Prostate gland (tissue), 2 donors: Measurements from ENCODE around the gene CD300E. TPM values are rescaled to one million over a fixed set of nuclear protein-coding genes. Genes with fewer than 3 reads are reported as not detected.
"Not testable (repeated sequence)": the region's sequence is repeated elsewhere in the genome, so short reads cannot be mapped to it uniquely, and the experiment has no call there.

Experiments
- DNase-seq: peaks from one replicate; pipeline ENCODE4 v3.0.0-alpha.2; 2019; ENCODE audit warnings: low spot score
- H3K27ac ChIP-seq, 2 donors: fragments of 200-600 bp; sonication (generic); 2 replicates each; pipeline ENCODE4 v1.5.1; 2017 to 2019
- H3K27me3 ChIP-seq: fragments of 200-600 bp; sonication (generic); replicated peaks from 2 replicates; pipeline ENCODE4 v1.5.1; 2019; ENCODE audit not compliant: insufficient read depth
- H3K36me3 ChIP-seq, 2 donors: fragments of 200-600 bp; sonication (generic); 1 replicate in 1 of 2; 2 replicates in 1 of 2; pipeline versions ENCODE4 v1.5.1 to v1.8.1; 2017 to 2019
- H3K4me1 ChIP-seq: fragments of 200-600 bp; sonication (generic); replicated peaks from 2 replicates; pipeline ENCODE4 v1.5.1; 2019
- H3K4me3 ChIP-seq, 2 donors: fragments of 200-600 bp; sonication (generic); 2 replicates each; pipeline ENCODE4 v1.5.1; 2017 to 2019
- H3K9me3 ChIP-seq: fragments of 200-600 bp; sonication (generic); 2 replicates; pipeline ENCODE4 v1.5.1; 2017
- CTCF ChIP-seq, 4 experiments: fragments of 200-600 bp in 2 of 4; fragments of 450-650 bp in 2 of 4; sonication (generic) in 2 of 4; IDR thresholded peaks; 1 replicate in 3 of 4; 2 replicates in 1 of 4; pipeline ENCODE4 v1.5.1; 2016 to 2019; ENCODE audit warnings: antibody characterized with exemption in 4 of 4, mild to moderate bottlenecking in 2 of 4, moderate library complexity in 2 of 4
- POLR2A ChIP-seq: fragments of 450-650 bp; IDR thresholded peaks from one replicate; pipeline ENCODE4 v1.6.1; 2016; ENCODE audit warnings: antibody characterized with exemption, mild to moderate bottlenecking
- POLR2AphosphoS5 ChIP-seq: sonication (generic); formaldehyde crosslinking; IDR thresholded peaks from one replicate; pipeline ENCODE4 v1.6.1; 2017; ENCODE audit warnings: antibody characterized with exemption
- WGBS: methylation state at CpG from one replicate; pipeline ENCODE4 v1.1.5; 2018; 5-methylcytosine and 5-hydroxymethylcytosine counted together
- intact Hi-C: fragments of 100-400 bp; cut with DNase I; formaldehyde crosslinking; loops from one replicate; pipeline ENCODE4 v1.14.2; 2022
- total RNA-seq, 2 donors: library from RNA; depleted of rRNA; stranded (reverse); fragments of >200 nt; gene quantifications; one replicate each; pipeline ENCODE4 v1.1.0, GENCODE V29; 2016

CD300E gene
- total RNA-seq, 2 donors from 2014 or later, result 0.45 TPM; not detected in 1

GRCh38 chr17:74637265-74637664, 13.7 kb upstream of the CD300E start:
- H3K36me3 ChIP-seq, result no peaks in the 10 kb centered on the region
- intact Hi-C loops, result no loop called here
- no peaks in the 10 kb centered on the region for H3K27me3 ChIP-seq
- no peak for DNase-seq
- WGBS, result 66% methylated on average over 11 of the region's 11 CpGs
- no peak overlapping the region for H3K27ac ChIP-seq
- no peak overlapping the region for H3K4me3 ChIP-seq
- H3K9me3 ChIP-seq, result no peaks in the 10 kb centered on the region
- TF ChIP-seq POLR2A, result no peak
- TF ChIP-seq CTCF (IDR thresholded peaks at IDR 0.05), result no peak
- no peak for TF ChIP-seq POLR2AphosphoS5
- no peaks in the 10 kb centered on the region for H3K4me1 ChIP-seq

GRCh38 chr17:74636541-74637085, 13.1 kb upstream of the CD300E start:
- H3K27me3 ChIP-seq, H3K27ac ChIP-seq: not testable (repeated sequence)

GRCh38 chr17:74635418-74635817, 11.9 kb upstream of the CD300E start:
- H3K9me3 ChIP-seq, result no peaks in the 10 kb centered on the region
- no peak overlapping the region for H3K4me3 ChIP-seq
- H3K27ac ChIP-seq, result no peak overlapping the region
- no peak for TF ChIP-seq CTCF (IDR thresholded peaks at IDR 0.05)
- no peak for TF ChIP-seq POLR2AphosphoS5
- TF ChIP-seq POLR2A, result no peak
- no peaks in the 10 kb centered on the region for H3K4me1 ChIP-seq
- intact Hi-C loops, result no loop called here
- H3K36me3 ChIP-seq, result no peaks in the 10 kb centered on the region
- DNase-seq, result no peak
- H3K27me3 ChIP-seq, result no peaks in the 10 kb centered on the region
- 28% methylated on average over 13 of the region's 13 CpGs for WGBS

More at GRCh38 chr17:74636541-74637085, 13.1 kb upstream of the CD300E start:
- 50% methylated on average over 10 of the region's 10 CpGs for WGBS
- H3K4me1 ChIP-seq, H3K36me3 ChIP-seq, DNase-seq, H3K9me3 ChIP-seq, H3K4me3 ChIP-seq, intact Hi-C loops: not testable (repeated sequence)

GRCh38 chr17:74633326-74633725, 9.8 kb upstream of the CD300E start:
- no peaks in the 10 kb centered on the region for H3K9me3 ChIP-seq
- no peak overlapping the region for H3K4me3 ChIP-seq
- DNase-seq, result no peak
- no peaks in the 10 kb centered on the region for H3K4me1 ChIP-seq
- WGBS, result 27% methylated on average over 8 of the region's 8 CpGs
- no peaks in the 10 kb centered on the region for H3K36me3 ChIP-seq
- H3K27me3 ChIP-seq, result no peaks in the 10 kb centered on the region
- no peak overlapping the region for H3K27ac ChIP-seq
- intact Hi-C loops, result no loop called here
- TF ChIP-seq POLR2AphosphoS5 (no peak), CTCF (IDR thresholded peaks at IDR 0.05) (no peak), POLR2A (no peak)

- WGBS, result 82% methylated on average over 9 of the region's 9 CpGs
- H3K27ac ChIP-seq, result no peak overlapping the region
Measured at GRCh38 chr17:74632617-74633016, 9.1 kb upstream of the CD300E start.

More at GRCh38 chr17:74632617-74633016, 9.1 kb upstream of the CD300E start:
- H3K4me1 ChIP-seq, result no peaks in the 10 kb centered on the region
- TF ChIP-seq POLR2A, result no peak
- TF ChIP-seq POLR2AphosphoS5, result no peak
- no peak for TF ChIP-seq CTCF (IDR thresholded peaks at IDR 0.05)
- no peak for DNase-seq
- no peaks in the 10 kb centered on the region for H3K36me3 ChIP-seq
- intact Hi-C loops, result no loop called here
- no peak overlapping the region for H3K4me3 ChIP-seq
- no peaks in the 10 kb centered on the region for H3K27me3 ChIP-seq
- no peaks in the 10 kb centered on the region for H3K9me3 ChIP-seq
